PC-9 (cell line): ENCODE data around the gene ACTRT3. TPM values are rescaled to one million over a fixed set of nuclear protein-coding genes. Genes with fewer than 3 reads are reported as not detected.

Experiments used
- BruUV-seq: library from RNA; stranded (reverse); fragments of 400-500 nt; replicated peaks from 2 replicates; lab custom pipeline; 2021; lab: Mats Ljungman, UMichigan
- CTCF ChIA-PET: fragments of 300-600 bp; sonication (Branson Sonifier 250); formaldehyde crosslinking; loops from one replicate; lab custom pipeline; 2022; ENCODE audit warnings: antibody characterized with exemption; lab: Charles Lee
- POLR2A ChIA-PET: fragments of 300-600 bp; sonication (Branson Sonifier 250); formaldehyde crosslinking; loops from one replicate; lab custom pipeline; 2022; ENCODE audit warnings: antibody characterized with exemption; ENCODE audit not compliant: unreplicated experiment; lab: Charles Lee
- DNase-seq, 2 experiments: peaks; one replicate each; pipeline versions ENCODE4 v3.0.0 to v3.0.0-alpha.2; 2015 to 2022; ENCODE audit warnings: mixed read lengths in 1 of 2
- H2AFZ ChIP-seq: fragments of 200-600 bp; sonication (generic); 2 replicates; pipeline ENCODE4 v1.8.1; 2017; ENCODE audit warnings: antibody characterized with exemption
- H3F3A ChIP-seq: fragments of 200-600 bp; sonication (generic); 2 replicates; pipeline ENCODE4 v1.8.1; 2017; ENCODE audit warnings: antibody characterized with exemption, mild to moderate bottlenecking, low read depth; ENCODE audit not compliant: insufficient read depth
- H3K27ac ChIP-seq: fragments of 200-600 bp; sonication (generic); 2 replicates; pipeline ENCODE4 v1.6.1; 2016; ENCODE audit warnings: mixed run types
- H3K27me3 ChIP-seq: fragments of 200-600 bp; sonication (generic); 2 replicates; pipeline ENCODE4 v1.6.1; 2016; ENCODE audit warnings: low read depth, mixed run types; ENCODE audit not compliant: insufficient read depth
- H3K36me3 ChIP-seq: fragments of 200-600 bp; sonication (generic); 2 replicates; pipeline ENCODE4 v1.6.1; 2016; ENCODE audit warnings: low read depth, mixed run types
- H3K4me1 ChIP-seq: fragments of 200-600 bp; sonication (generic); replicated peaks from 2 replicates; pipeline ENCODE4 v1.6.1; 2016; ENCODE audit warnings: mixed run types; ENCODE audit not compliant: insufficient read depth
- H3K4me2 ChIP-seq: fragments of 200-600 bp; sonication (generic); 2 replicates; pipeline ENCODE4 v1.6.1; 2017; ENCODE audit warnings: mixed run types
- H3K4me3 ChIP-seq: fragments of 200-600 bp; sonication (generic); 2 replicates; pipeline ENCODE4 v1.6.1; 2016; ENCODE audit warnings: mixed run types
- H3K79me2 ChIP-seq: fragments of 200-600 bp; sonication (generic); 2 replicates; pipeline ENCODE4 v1.6.1; 2017; ENCODE audit warnings: low read depth, mixed run types
- H3K9me2 ChIP-seq: fragments of 200-600 bp; sonication (generic); 2 replicates; pipeline ENCODE4 v1.8.1; 2017; ENCODE audit warnings: mild to moderate bottlenecking; ENCODE audit not compliant: insufficient read depth
- H3K9me3 ChIP-seq: fragments of 200-600 bp; sonication (generic); 2 replicates; pipeline ENCODE4 v1.8.1; 2016; ENCODE audit warnings: low read depth; ENCODE audit not compliant: insufficient read depth
- H4K20me1 ChIP-seq: fragments of 200-600 bp; sonication (generic); 2 replicates; pipeline ENCODE4 v1.8.1; 2017; ENCODE audit not compliant: insufficient read depth
- CTCF ChIP-seq: fragments of 200-600 bp; sonication (generic); conservative IDR thresholded peaks from 2 replicates; pipeline ENCODE4 v1.6.1; 2017; ENCODE audit warnings: mixed run types, antibody characterized with exemption, mild to moderate bottlenecking, moderate library complexity
- EZH2 ChIP-seq: fragments of 200-600 bp; sonication (generic); IDR thresholded peaks from 2 replicates; pipeline ENCODE4 v1.8.0; 2017; ENCODE audit warnings: antibody characterized with exemption, low read depth
- intact Hi-C: fragments of 100-400 bp; cut with micrococcal nuclease; formaldehyde crosslinking; loops from one replicate; pipeline ENCODE4 v1.10.0; 2022; ENCODE audit not compliant: unreplicated experiment
- total RNA-seq: library from RNA; stranded (reverse); gene quantifications from 2 replicates; pipeline ENCODE4 v1.2.3, GENCODE V29; 2021

ACTRT3 gene
- total RNA-seq, 1 experiment from 2014 or later = 2.4 TPM

DNA sequence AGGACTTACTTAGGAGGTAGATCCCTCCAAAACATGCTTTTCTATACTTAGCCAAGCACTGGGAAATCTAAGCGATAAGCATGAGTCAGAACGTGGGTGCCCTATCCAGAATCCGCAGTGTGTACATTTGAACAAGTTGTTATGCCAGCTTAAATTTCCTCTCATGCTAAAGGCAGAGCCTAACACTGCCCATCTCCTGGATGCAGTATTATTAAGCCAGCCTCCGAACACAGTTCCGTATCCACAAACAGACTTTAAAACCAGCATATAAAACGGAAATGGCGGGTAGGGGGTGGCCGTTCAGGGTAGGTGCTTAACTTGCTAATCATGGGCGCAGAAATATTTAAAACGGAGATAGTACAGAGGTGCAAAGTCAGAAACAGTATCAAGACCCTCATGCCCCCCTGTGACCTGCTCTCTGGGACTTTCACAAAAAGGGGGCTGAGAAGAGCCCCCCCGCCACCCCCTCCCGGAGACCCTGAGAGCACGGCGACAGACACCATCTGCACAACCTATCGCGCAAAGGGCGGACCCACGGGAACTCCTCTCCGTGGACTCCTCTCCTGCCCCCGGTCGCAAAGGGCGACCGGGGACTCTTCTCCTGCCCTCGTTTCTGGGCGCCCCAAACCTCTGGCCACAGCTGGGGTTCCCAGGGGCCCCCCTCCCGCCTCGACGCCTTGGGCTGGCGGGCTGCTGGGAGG lies 42.4 kb upstream of the ACTRT3 start:
- TSS peak; percentile 57 for BruUV-seq
- Histone ChIP-seq H3K9me2 (no peaks in the 10 kb centered on the region), H3K27me3 (no peaks in the 10 kb centered on the region), H4K20me1 (no peaks in the 10 kb centered on the region), H3K9me3 (peaks cover 12% of the 10 kb centered on the region; the same call in 1 of the 2 replicates), H3K36me3 (no peaks in the 10 kb centered on the region), H2AFZ (peak overlapping the region; percentile 86), H3F3A (peaks cover 5% of the 10 kb centered on the region; the same call in 1 of the 2 replicates), H3K4me1 (peaks cover 16% of the 10 kb centered on the region), H3K27ac (no peak overlapping the region), H3K4me3 (peak overlapping the region; percentile 61), H3K4me2 (peak overlapping the region; percentile 89), H3K79me2 (no peaks in the 10 kb centered on the region)
- POLR2A ChIA-PET = interaction anchor here (0.6 to 1.0 kb wide), 2 partner anchors 155 to 523 kb away, joined by 3 to 6 read pairs; partner anchors contain the start of gene SEC62
- peak; percentile 34 to 70 for DNase-seq
- no peak for TF ChIP-seq EZH2
- TF ChIP-seq CTCF = 0 out of 2 replicates have a peak, but pooled peaks have one; percentile 18
- CTCF ChIA-PET = interaction anchor here (0.6 kb wide), 2 partner anchors 573 to 1899 kb away, joined by 3 to 5 read pairs; no protein-coding TSS in a partner anchor
- intact Hi-C loops = loop anchor here (2.0 kb wide), 1 partner anchor 39 kb away; the partner anchor contains the start of gene MYNN

DNA sequence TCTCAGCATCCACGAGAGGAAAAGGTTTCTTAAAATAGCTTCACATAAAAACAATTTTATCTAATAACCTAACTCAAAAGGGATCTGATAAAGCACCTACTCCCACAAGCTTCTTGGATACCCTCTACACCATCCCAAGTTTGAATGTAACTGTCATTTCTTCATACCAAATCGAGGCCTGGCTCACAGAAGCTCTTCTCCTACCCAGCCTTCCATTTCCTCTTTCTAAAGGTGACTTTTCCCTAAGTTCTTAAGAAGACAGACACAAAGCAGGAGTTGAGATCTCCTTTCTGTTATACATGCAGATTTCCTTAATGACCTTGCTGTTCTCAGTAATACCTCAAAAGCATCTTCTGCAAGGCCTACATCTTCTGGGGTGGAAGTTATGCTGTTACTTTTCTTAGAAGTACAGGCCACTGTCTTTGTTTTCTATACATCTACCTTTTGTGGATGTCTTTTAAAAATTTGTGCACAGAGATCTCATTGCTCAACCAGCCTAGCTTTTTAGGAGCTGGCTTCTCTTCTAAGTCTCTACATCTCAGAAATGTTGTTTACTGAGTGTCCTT lies 40.0 kb upstream of the ACTRT3 start:
- Histone ChIP-seq H3K79me2 (no peaks in the 10 kb centered on the region), H2AFZ (no peak overlapping the region), H3K36me3 (no peaks in the 10 kb centered on the region), H3K4me1 (peaks cover 16% of the 10 kb centered on the region), H3K4me3 (no peak overlapping the region), H4K20me1 (no peaks in the 10 kb centered on the region), H3K27me3 (no peaks in the 10 kb centered on the region), H3K4me2 (no peak overlapping the region), H3F3A (peaks cover 5% of the 10 kb centered on the region; the same call in 1 of the 2 replicates), H3K9me2 (no peaks in the 10 kb centered on the region), H3K9me3 (no peaks in the 10 kb centered on the region), H3K27ac (no peak overlapping the region)
- CTCF ChIA-PET = no interaction called here
- TF ChIP-seq EZH2 (no peak), CTCF (no peak)
- intact Hi-C loops = no loop called here
- BruUV-seq = no TSS peak
- POLR2A ChIA-PET = interaction anchor here (0.6 kb wide), 1 partner anchor 32 kb away, joined by 5 read pairs; no protein-coding TSS in a partner anchor
- DNase-seq = no peak

DNA sequence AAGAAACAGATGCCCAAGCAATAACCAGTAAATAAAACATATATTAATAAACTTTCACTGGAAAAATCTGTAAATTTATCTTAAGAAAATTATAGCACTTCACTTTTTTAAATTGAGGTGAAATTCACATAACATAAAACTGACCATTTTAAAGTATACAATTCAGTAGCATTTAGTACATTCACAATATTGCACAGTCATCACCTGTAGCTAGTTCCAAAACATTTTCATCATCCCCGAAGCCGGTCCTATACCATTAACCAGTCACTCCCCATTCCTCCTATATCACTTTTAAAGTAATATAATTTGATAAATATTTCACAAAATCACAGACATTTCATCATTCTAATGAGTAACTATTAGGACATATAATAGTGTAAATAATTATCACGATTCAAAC lies 35.3 kb upstream of the ACTRT3 start:
- H3K27me3 ChIP-seq = no peaks in the 10 kb centered on the region
- no peaks in the 10 kb centered on the region for H3K79me2 ChIP-seq
- TF ChIP-seq CTCF = no peak
- no peak for TF ChIP-seq EZH2
- no peak for DNase-seq
- no peak overlapping the region for H2AFZ ChIP-seq
- H4K20me1 ChIP-seq = no peaks in the 10 kb centered on the region
- H3F3A ChIP-seq = no peaks in the 10 kb centered on the region
- no peak overlapping the region for H3K4me3 ChIP-seq
- no peak overlapping the region for H3K4me2 ChIP-seq
- intact Hi-C loops = no loop called here
- BruUV-seq = no TSS peak
- H3K27ac ChIP-seq = no peak overlapping the region
- H3K9me2 ChIP-seq = no peaks in the 10 kb centered on the region
- H3K4me1 ChIP-seq = no peaks in the 10 kb centered on the region
- CTCF ChIA-PET = no interaction called here
- POLR2A ChIA-PET = no interaction called here
- no peaks in the 10 kb centered on the region for H3K36me3 ChIP-seq
- H3K9me3 ChIP-seq = no peaks in the 10 kb centered on the region
